ENCODE measurements around the gene TDO2.
"Not testable (repeated sequence)": the region's sequence is repeated elsewhere in the genome, so short reads cannot be mapped to it uniquely, and the experiment has no call there.

Gene TDO2

DNA sequence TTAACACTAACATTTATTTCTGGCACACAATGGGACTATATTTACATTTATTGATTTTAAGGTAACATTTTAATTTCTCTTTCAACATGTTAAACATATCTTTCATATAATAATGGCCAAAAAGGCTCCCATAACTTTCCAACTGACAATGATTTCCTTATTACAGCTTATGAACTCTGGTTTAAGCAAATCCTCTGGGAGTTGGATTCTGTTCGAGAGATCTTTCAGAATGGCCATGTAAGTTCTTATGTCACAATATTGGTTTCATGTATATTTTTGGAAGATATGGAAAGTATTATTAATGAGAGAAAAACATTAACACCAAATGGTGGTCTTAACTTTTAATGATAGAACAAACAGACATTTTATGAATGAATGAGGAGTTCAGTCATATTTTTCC, 4.1 kb downstream of the TDO2 start:
- DNase-seq (ENCODE audit: low spot score) = no peak

DNA sequence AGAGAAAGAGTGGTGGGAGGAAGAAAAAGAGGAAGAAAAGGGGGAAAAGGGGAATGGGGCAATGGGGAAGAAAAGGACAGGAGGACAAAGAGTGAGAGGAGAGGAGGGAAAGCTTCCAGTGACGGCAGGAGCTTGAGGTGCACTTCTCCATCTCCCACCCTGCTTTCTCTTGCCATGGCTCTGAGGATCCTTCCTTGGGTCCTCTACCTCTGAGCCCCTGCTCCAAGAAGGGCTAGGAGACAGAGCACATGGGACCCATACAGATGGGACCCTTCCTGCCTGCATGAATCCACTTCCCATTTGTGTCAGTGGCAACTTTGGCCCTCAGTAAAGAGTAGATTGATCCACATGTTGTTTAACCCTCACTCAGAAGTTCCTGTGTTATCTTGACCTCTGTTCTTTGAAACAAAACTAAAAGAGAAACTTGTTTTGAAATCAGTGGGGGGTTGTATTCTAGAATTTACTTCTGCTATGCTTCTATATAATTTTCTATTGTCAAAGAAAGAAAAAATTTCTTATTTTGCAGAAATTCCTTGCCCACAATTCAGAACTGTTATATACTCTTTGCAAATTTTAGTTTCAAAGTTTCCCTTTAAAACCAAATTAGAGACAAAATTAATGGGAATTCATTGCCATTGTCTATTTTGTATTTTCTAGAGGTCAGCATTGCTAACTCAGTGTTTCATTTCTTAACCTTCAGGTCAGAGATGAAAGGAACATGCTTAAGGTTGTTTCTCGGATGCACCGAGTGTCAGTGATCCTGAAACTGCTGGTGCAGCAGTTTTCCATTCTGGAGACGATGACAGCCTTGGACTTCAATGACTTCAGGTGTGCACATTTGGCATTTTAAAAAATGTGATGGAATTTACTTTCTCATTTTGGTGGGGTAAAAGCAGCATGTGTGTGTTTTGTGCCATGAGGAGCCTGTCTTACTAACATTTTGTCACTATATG, 5.0 kb downstream of the TDO2 start:
- no peak for DNase-seq (ENCODE audit: low spot score)

DNA sequence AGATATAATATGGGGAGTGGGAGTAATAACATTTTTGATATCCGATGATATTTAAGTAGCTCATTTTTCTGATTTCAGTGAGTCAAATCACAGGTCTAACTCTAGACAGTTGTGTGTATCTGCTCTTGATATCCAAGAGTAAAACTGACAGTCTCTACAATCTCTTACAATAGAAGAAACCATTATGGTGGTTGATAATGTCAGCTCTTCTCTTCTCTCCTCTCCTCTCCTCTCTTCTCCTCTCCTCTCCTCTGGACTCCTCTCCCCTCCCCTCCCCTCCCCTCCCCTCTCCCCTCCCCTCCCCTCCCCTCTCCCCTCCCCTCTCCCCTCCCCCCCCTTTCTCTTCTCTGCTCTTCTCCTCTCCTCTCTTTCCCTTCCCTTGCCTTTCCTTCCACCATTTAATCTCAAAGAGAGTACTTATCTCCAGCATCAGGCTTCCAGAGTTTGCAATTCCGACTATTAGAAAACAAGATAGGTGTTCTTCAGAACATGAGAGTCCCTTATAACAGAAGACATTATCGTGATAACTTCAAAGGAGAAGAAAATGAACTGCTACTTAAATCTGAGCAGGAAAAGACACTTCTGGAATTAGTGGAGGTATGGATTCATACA, 6.2 kb downstream of the TDO2 start:
- DNase-seq (ENCODE audit: low spot score) = no peak

DNA sequence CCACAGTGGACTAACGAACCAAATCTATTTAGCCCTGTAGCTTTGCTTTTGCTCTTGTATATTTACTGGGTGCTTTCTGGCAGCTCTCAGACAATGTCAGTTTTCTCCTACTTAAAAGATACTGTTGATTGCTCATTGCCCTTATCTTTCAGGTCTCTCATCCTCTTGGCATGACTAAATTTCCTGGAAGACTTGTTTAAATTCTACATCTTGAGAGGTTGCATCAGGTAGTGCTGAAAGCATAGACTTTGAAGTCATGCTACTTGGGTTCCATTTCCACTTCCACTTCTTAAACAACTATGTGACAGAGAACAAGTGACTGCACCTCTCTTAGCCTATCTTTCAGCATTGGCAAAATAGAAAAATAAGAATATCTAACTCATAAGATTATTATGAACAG, 8.4 kb downstream of the TDO2 start:
- no peak for DNase-seq (ENCODE audit: low spot score)

DNA sequence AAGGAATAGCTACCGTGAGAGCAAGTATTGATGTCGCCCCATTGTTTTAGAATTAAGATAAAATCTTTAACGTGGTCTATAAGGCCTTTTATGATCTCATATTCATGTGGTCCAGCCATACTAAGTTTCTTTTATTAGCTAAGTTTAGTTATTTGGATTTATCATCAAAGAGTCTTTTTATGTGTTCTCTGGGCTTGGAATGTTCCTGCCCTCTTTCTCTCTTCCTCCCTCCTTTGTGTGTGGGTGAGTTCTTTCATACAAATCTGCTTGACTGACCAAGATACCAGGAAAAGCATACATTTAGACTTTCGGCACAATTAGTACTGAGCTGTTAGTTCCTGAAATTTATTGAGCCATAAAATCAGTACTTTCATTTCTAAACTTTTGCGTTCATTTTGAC, 11.3 kb downstream of the TDO2 start:
- no peak for DNase-seq (ENCODE audit: low spot score)

DNA sequence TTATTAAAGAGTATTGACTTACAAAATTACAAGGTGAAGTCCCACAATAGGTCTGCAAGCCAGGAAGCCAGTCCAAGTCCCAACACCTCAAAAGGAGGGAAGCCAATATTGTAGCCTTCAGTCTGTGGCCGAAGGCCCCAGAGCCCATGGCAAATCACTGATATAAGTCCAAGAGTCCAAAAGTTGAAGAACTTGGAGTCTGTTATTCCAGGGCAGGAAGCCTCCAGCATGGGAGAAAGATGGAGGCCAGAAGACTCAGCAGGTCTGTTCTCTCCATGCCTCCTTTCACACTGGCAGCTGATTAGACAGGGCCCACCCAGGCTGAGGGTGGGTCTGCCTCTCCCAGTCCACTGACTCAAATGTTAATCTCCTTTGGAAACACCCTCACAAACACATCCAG, 18.1 kb downstream of the TDO2 start:
- DNase-seq (ENCODE audit: low spot score) = no peak

DNA sequence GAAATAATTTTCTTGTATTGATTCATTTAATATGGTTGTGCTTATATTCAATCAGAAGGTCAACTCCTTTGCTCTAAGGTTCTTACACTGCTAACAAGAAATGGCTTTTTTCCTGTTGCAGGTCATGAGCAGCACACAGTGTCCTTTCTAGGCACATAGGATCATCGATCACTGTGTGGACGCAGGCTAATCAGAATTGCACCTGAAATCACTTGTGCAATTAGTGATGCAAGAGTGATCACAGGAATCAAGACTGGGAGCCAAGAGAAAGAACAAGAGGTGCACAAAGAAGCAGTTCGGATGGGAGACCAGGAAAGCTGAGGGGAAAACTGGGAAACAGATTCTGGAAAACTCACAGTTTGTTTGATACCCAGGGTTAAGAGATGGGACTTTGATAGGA, 21.1 kb downstream of the TDO2 start:
- no peak for DNase-seq (ENCODE audit: low spot score)

DNA sequence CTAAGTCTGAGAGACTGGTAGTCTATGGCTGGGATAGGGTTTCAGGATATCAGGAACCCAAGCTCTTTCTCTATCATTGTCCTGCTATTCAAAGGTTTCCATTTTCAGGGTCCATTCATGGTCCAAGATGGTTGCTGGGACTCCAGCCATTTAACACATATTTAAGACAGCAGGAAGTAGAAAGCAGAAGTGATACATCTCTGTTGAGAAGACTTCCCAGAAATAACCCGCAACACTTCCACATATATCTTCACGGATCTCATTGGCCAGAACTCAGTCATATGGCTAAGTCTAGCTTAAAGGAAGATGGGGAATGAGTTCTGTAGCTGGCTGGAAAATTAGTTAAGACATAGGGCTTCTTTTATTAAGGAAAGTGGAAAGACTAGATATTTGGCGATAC, 26.3 kb downstream of the TDO2 start:
- no peak for DNase-seq (ENCODE audit: low spot score)

DNA sequence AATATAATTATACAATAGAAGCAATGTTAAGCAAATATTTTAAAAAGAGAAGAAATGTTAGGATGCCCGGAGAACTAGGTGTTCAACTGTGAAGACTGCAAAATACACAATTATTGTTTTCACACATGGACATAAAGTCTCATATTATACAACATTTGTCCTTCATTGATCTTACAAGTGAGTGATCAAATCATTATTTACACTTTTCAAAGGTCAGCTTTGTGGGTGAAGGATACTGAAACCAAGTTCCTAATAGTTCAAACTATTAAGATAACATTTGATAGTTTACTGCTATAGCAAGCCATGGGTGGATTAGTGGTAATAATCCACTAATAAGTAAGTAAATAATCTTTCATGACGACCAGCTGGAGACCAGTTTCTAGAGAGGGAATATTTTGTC, 26.8 kb downstream of the TDO2 start:
- DNase-seq (ENCODE audit: low spot score) = no peak

DNA sequence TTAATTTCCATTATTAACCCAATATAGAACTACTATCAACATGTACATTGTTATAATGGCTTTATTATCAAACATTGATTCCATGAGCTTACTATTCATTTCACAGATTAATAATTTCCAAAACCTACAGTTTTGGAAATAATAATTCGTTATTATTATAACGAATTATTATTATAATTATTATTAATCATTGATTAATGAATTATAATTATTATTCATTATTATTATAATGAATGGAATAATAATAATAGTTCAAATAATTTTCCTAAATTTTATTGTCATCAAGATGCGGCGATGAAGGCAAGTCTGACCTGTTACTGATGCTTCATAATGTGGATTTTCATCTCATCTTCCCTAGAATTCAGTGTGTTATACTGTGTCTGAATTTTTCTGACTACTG, 28.1 kb downstream of the TDO2 start:
- DNase-seq (ENCODE audit: low spot score) = no peak

DNA sequence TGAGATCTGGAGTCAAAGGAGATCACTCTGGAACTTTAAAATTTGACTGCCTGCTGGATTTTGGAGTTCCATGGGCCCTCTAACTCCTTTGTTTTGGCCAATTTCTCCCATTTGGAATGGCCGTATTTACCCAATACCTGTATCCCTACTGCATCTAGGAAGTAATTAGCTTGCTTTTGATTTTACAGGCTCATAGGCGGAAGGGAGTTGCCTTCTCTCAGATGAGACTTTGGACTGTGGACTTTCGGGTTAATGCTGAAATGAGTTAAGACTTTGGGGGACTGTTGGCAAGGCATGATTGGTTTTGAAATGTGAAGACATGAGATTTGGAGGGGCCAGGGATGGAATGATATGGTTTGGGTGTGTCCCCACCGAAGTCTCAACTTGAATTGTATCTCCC, 31.1 kb downstream of the TDO2 start:
- not testable (repeated sequence) for DNase-seq (ENCODE audit: low spot score)

DNA sequence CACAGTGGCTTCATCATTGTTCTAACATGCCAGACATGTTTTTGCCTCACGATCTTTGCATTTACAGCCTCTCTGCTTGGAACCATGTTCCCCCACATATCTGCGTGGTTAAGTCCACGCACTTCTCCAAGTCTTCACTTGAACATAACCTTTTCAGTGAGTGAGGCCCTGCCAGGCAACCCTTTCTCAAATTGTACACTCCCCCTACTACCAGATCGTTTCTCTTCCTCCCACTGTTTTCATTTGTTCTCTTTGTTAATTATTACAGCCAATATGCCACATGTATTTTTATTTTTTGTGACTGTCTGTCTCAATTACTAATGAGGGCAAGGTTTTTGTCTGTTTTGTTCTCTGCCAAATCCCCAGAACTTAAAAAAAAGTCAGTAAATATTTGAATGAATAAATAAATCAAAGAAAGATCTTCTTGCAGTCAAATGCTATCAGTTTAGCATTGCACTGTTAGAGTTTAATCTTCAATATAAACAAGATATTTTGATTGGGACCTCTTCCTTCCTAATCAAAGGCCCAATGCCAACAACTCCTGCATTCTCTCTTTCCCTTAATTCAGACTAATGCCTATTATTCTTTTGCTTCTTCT, 32.0 kb downstream of the TDO2 start:
- DNase-seq (ENCODE audit: low spot score) = no peak

DNA sequence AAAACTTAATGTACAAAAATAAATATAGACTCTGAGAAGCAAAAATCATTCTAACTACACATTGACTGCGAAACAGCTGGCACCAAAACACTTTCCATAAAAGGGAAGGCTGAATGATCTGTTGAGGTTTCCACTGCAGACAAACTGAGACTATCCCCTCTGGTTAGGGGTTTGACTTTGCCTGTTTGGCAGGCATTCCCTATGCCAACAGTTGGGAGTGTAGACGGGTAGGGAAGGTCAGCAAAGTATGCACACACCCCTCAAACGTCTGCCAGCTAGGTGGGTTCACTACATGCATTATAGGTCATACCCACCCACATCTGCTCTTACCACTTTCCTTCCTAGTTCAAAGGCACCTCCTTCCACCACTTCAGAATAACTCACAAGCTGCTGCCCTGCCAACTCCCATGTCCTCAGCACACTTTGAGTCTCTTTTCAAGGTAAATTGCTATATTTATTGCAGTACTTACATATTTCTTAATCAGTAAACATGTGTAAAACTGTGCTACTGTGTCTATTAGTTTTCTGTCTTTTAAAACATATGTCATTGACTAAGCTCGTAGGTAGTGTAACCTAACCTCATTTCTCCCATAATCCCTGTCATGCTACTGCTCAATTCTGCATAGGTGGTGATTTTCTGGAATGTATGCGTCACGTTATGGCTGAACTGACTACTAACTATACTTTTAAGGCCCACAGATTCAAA, 37.7 kb downstream of the TDO2 start:
- DNase-seq (ENCODE audit: low spot score) = no peak

DNA sequence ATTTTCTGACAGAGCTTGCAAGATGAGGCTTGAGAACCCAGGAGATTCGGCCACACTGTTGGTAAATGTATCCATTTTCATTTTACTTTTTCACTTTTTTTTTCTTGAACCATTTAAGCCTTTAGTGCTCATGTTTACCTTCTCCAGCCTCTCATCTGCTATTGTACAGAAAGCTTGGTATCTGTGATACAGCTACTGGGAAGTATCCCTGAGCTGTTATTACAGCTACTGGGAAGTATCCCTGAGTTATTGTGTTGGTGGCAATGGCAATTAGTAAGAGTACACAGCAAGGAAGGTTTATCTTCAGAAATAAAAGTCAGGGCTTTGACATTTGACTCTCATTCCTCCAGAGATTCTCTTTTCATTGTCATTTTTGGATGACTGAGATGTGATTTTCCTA, 38.3 kb downstream of the TDO2 start:
- DNase-seq (ENCODE audit: low spot score) = no peak

DNA sequence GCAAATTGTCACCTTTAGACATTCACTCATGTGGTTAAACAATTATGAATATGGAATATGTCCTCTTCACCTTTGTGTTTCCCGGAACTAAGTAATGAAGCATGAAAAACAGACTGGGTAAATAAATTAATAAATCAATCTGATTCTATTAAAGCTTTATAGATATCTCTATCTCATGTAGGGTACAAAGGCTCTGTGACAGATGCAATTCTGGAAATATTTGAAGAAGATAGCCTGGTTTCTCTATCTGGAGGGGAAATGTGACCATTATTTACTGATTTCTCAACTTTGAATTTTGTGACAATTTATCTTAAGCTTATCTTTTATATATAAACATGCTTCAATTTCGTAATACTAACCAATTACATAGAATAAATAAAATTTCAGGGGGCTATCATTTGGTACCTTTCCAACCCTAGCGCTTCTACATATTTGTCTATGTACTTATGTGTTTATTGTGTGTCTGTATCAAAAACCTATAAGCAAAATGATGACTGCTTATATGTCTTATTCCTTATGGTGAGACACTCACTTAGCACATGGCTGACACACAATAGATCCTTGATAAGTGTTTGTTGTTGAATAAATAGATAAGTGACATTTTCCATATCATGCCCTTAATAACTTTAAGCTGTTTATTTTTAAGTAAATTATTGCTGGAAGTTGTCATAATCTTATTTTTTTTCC, 40.3 kb downstream of the TDO2 start:
- no peak for DNase-seq (ENCODE audit: low spot score)

DNA sequence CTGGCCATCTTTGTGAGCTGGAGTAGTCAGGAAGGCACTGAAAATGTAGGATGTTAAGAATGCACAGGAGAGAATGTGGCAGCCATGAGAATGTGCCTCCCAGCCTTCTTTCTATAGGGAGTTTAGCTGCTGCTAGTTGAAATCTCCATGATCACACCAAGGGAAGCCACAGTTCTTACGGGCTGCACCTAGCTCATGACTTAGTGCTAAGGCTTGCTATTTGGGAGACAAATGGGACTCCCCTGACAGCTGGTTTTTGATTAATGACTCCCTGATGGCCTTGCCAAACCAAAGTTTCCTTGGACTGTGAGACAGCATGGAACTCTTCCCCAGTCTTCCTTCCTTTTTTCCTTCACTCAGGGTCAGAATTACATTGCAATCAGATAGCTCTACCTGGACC, 41.0 kb downstream of the TDO2 start:
- DNase-seq (ENCODE audit: low spot score) = peak; percentile 33

DNA sequence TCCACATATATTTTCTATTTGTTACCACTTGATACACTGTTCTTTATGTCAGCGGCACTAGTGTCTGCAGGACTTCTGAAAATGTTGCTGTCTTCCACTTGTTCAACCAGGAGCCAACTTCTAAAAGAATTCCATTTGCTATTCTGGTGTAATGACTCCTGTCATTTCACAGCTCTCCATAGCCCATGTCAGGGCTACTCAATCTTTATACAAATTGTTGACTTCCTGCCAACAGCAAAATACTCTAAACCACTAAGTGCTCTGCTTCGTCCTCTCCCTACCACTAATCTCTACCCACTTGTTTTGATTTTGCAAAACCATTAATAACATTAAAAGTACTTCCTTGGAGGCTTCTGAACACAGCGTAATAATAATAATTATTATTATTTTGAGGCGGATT, 43.0 kb downstream of the TDO2 start:
- DNase-seq (ENCODE audit: low spot score) = no peak

DNA sequence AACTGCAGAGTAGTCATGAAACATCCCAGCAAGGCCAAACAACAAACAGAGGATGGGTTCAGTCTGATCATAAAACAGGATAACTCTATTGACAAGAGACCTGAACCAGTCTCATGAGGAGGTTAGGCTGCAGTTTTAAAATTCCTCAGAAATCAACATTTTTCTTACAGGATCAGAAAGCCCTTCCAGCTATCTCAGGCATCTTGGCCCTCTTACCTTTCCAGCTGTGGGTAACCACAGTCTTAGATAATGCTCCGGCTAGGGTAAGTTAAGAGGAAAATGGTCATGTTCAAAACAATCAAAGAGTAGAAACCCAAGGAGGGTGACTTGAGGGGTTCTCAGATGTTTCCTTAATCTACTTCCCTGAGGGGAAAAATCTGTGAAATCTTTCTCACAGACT, 45.0 kb downstream of the TDO2 start:
- DNase-seq (ENCODE audit: low spot score) = no peak

DNA sequence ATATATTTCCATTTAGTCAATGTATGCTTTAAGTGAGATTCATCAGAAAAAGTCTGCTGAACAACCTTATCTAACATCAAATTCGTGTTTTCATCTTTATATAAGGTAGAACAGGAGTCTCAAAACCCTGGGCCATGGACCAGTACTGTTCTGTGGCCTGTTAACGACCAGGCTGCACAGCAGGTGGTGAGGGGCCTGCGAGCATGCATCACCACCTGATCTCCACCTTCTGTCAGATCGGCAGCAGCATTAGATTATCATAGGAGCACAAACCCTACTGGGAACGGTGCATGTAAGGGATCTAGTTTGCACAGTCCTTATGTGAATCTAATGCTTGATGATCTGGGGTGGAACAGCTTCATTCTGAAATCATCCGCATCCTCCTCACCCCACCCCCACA, 47.0 kb downstream of the TDO2 start:
- no peak for DNase-seq (ENCODE audit: low spot score)

DNA sequence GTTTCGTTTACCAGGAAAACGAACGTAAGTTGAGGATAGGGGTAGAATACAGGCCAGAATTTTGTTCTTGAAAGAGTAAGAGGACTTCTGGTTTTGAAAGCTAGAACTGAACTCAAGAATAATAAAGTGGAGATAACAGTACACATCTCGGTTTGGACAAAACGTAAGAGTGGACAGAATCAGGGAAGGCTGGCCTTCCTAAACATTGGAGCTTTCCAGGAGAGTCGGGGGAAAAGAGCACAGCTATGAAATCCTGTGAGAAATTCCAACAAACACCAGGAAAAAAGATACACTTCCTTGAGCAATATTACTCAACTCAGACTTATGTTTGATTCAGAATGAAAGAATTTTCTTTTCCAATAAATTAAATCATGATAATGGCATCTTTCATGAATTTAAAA, 49.0 kb downstream of the TDO2 start:
- DNase-seq (ENCODE audit: low spot score) = peak; percentile 78

DNA sequence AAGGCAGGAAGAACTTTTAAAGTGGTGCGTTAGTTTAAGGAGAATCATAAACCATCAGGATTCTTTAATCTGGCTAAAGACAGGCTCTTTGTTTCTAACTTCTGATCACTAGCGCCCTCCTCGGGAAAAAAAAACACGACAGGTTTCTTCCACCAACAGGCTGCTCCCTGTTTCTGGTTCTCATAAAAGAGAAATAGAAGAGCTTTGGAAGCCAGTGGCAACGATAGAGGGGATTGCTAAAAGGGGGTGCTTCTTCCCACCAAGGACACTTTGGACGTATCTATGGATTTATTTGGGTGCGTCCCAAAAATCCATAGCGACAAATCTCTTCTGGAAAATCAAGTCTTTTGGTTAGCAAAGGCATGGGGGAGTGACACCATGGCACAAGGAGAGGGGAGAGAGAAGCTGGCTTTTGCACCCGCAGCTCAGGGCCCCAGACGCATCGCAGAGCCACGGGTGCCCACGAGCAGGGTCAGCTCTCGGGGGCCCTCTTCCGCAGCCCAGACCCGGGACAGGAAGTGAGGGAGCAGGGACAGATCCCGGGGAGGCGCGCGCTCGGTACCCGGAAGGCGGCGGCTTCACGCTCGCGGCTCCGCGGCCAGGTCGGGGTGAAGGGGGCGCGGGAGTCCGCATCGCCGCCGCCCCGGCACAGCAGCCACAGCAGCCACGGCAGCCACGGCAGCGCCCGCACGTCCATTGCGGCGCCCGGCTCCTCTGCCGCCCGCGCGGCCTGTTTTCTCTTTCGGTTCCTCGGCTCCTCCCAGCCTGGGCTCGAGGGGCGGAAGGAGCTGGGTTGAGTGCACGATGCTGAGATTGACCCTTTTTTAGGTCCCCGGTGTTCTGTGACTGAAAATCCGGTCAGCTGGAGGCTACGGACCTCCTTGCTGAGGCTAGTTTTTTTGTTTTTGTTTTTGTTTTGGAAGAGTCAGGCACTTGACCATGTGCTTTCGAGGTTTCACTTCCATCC, 49.9 kb downstream of the TDO2 start, which contains the start of gene CTSO:
Gene CTSO, minus strand, starts transcription at position 716 of the 967 bp plus-strand sequence. Its CDS starts 19 bp downstream, at position 697.
- peak; percentile 81 for DNase-seq (ENCODE audit: low spot score)

Data from kidney tubule cell (primary cell).